CD4-positive, alpha-beta T cell treated with Interleukin-17A for 1 hour (primary cell): ENCODE measurements around the gene MYL1.

ENCODE experiments used
- DNase-seq: peaks from one replicate; pipeline ENCODE4 v3.0.0-alpha.2; 2020

Gene MYL1

DNA sequence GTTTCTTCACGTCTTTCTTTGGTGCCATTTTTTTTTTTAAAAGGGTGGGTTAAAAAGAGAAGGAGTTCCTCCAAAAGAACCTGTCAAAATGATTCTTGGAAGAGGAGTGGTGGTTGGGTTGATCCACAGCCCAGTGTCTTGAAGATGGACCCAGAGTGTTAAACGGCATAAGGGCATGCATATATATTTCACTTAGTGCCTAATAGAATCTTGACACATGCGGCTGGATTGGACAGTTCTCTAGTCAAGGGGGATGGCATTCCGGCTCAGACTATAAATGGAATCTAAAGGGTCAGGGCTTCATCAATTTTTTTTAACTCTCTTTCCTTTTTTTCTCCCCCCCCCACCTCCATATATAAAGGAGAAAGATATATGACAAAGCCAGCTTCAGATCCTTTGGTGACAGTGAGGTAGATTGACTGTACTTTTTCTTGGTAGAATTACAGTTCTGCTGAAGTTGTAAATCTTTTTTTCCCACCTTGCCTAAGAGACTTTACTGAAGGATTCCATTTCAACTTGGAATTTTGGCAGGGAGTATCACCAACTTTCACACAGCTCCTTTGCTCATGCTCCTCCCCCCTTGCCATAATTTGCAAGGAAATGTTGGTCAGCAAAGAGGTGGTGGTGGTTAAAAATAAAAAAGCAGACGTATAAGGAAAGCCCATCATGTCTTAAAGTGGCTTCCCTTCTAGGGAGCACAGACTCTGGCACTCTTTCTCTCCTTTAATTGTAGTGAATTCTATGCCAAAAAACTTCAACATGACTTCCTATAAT is at the start of gene MYL1:
TSS of gene MYL1 (minus strand) at position 160 of the 774 bp plus-strand sequence. CDS start at position 28, 132 bp downstream.
- no peak for DNase-seq

DNA sequence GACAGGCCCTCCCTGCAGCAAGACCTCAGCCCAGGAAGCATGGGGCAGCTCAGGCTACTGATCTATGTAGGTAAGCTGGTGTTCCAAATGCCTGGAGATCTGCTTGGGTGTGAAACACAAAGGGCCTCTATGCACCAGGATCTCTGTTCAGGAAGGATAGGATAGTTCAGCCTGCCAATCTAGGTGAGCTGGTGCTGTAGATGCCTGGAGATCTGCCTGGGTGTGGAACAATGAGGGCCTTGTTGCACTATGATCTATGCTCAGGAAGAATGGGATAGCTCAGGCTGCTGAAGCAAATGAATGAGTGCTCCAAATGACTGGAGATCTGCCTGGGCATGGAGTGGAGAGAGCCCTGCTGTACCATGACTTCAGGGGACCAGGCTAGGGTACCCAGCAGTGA is 48.9 kb upstream of the MYL1 start:
- DNase-seq = no peak

DNA sequence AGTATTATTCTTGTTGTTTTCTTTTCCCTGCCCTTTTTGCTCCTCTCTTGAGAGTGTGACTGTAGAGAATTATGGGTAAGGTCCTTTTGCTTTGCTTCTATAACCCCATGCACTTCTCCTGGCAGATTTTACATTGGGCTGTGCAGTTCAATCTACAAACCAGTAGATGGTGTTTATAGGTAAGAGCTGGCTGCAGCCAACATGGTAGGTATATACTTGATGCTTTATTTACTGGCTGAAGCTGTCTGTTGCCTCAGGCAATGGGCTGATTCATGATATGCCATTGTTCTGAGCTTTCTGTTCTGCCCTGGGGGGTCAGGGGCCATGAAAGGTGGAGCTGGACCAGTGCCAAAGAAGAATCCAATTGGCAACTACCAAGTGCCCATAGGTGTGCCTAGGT is 48.3 kb upstream of the MYL1 start:
- no peak for DNase-seq

GRCh38 chr2:210360412-210360811 is 45.4 kb upstream of the MYL1 start:
- DNase-seq = no peak

DNA sequence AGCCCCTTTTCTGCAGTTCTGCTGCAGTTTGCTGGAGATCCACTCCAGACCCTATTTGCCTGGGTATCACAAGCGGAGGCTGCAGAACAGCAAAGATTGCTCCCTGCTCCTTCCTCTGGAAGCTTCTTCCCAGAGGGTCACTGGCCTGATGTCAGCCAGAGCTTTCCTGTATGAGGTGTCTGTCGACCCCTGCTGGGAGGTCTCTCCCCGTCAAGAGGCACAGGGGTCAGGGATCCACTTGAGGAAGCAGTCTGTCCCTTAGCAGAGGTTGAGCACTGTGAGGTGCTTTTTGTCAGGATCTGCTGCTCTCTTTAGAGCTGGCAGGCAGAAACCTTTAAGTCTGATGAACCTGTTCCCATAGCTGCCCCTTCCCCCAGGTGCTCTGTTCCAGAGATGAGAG is 42.0 kb upstream of the MYL1 start:
- no peak for DNase-seq

GRCh38 chr2:210337159-210337558 is 22.2 kb upstream of the MYL1 start:
- DNase-seq = no peak

- no peak for DNase-seq
These were observed 9.9 kb upstream of the MYL1 start for GRCh38 chr2:210324906-210325305.

DNA sequence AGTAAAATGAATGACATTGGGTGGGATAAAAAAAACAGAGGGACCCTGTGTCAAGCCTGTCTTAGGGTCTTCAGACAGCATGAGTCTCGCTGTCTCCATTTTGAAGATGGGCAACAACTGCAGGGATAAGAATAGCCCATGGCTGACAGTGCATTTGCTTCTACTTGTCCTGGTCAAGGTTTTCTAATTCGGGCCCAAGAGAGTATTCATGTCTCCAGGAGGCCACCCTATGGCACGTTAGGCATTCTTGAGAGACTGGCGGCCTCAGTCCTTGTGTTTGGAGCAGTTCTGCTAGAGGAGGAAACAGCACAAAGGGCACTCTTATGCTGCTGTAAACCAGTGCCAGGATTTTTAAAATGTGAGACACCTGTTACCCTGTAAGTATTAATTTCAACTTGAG is 9.5 kb upstream of the MYL1 start:
- DNase-seq = no peak

- no peak for DNase-seq
These were observed 8.0 kb upstream of the MYL1 start for GRCh38 chr2:210323003-210323402.

GRCh38 chr2:210318891-210319290 is 3.9 kb upstream of the MYL1 start:
- no peak for DNase-seq

- no peak for DNase-seq
These were observed 3.5 kb upstream of the MYL1 start for GRCh38 chr2:210318486-210318885.

DNA sequence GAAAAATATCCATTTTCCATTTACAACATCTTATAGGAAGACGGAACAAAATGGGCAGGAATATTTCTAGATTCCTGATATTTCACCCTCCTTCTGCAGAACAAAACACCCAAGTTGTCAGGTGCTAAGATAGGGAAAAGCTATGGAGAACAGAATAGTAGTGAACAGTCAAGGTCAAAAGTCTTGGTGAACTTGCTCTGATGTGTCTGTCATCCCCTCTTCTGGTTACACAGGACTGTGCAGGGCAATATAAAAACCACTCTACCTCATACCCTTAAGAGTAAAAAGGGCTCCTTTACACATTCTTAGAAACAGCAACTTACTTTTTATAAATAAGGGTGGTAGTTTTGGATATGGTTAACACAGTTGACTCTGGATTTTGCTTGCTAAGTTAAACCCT is 4.4 kb downstream of the MYL1 start:
- DNase-seq = no peak

- no peak for DNase-seq
These were observed 5.3 kb downstream of the MYL1 start for GRCh38 chr2:210309548-210310233.

GRCh38 chr2:210303498-210303897 is 11.5 kb downstream of the MYL1 start:
- DNase-seq = no peak

DNA sequence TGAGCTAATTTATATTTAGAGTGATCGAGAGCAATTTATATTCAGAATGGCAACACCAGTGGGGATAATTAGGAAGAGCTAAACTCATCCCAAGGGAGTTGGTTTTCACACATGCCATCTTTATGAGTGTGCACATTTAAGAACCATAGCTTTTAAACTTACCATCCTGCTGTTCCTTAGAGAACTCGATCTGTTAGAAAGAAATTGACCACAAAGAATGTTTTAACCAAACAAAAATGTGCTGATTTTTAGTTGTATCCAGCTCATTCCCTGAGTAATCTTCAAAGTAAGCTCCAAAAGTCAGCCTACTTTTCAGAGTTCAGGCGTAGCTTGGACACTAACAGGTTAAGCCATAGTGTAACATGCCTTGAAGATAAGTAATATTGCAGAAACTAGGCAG is 12.6 kb downstream of the MYL1 start:
- no peak for DNase-seq

DNA sequence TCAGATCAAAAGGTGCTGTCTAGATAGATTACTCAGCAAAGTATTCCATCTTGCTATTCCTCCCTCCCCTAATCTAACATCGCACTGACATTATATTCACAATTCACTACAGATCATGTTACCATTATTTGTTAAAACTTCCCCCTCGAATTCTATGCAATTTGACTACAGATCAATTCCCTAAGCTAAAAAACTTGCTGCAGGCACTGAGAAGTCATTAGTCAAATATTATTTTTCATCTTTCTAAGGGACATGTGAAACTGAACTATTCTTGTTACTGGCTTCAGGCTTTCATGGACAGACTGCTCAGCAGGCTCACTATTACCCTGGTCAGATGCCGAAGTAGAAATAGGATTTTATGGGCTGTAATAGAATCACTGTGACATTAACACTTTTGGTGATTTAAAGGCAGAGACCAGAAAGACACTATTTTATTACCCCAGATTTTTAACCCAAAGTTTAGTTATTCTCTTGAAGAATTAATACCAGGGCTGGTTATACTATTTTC is 15.1 kb downstream of the MYL1 start:
- DNase-seq = no peak

DNA sequence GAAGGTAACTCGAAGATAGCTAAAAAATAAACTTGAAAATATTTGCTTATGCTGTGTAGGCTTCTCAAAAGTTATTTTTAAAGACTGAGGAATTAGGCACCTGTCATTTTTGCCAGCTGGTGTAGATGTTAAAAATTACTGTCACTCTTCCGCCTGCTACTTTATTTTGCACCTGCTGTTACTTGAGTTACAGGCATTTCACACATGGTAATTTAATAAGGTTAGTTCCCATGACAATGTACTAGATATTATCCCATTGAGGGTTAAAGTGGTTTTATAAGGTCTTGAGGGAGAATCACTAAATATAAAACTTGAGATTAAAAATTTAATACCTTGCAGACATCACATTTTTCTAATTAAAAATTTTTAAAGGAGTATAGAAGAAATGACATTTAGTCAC is 26.6 kb downstream of the MYL1 start:
- DNase-seq = no peak

- no peak for DNase-seq
These were observed 27.7 kb downstream of the MYL1 start for GRCh38 chr2:210287301-210287700.

GRCh38 chr2:210286123-210286680 is 28.8 kb downstream of the MYL1 start:
- no peak for DNase-seq

GRCh38 chr2:210277133-210277532 is 37.8 kb downstream of the MYL1 start:
- DNase-seq = no peak

DNA sequence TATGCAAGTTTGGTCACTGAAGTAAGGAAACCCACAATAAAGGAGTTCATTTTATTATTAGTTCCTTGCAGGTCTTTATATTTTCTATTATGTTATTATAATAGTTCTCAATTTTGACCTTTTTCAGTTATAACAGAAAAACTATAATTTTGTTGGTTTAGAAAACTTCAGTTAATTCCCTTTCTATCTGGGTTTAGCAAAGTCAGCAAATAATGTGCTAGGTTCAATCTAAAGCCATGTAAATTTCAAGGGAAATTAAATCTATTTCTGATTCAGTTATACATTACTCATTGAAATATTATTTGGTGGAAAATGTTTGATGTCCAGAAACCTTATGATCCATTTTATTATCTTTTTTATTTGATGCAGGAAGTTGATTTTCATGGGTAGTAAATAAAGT is 43.7 kb downstream of the MYL1 start:
- DNase-seq = no peak

- no peak for DNase-seq
These were observed 45.8 kb downstream of the MYL1 start for GRCh38 chr2:210269148-210269547.

DNA sequence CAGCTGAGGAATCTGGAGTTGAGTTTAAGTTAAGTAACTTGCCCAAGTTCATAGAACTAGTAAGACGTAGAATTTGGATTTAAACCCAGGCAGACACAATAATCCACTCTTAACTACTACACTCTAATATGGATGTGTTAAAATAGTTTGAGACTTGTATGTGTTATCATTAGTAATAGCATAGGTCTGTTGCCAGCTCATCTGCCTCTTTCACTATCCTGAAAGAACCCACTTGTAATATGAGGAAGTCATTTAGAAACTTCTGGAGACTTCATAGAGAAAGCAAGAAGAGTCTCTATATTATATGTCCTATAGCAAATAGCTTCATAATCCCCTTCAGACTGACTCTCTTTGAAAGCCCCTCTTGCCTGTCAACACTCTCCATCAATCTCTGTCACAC is 46.7 kb downstream of the MYL1 start:
- no peak for DNase-seq

DNA sequence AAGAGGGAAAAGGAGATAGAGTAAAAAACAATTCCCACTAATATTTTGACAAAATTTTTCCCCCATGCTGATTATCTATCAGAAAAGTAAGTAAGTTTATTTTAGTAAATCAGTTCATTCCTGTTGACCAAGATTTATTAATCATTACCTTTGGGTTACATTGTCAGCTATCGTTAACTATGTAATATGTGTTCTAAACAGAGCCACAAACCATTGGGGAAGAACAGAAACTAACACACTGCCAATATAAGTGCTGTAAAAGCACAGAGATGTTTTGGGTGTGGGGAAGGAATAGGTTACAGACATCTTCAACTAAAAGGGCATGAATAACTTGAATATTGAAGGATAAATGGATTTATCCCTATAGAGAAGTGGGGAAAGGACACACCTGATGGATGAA is 47.3 kb downstream of the MYL1 start:
- DNase-seq = no peak
